Esophagus (tissue), 2 donors: ENCODE data around the gene ACTN1. TPM values are rescaled to one million over a fixed set of nuclear protein-coding genes. Genes with fewer than 3 reads are reported as not detected.
A peak's percentile ranks its signal among the peaks of the same experiment; 100 is the strongest.

Experiments used
- H3K27ac ChIP-seq, 2 donors: one replicate each; pipeline ENCODE4 v1.5.1; 2013; ENCODE audit warnings: low read depth in 2 of 2, mild to moderate bottlenecking in 2 of 2, inconsistent platforms in 1 of 2, low read length in 1 of 2, moderate library complexity in 1 of 2
- H3K27me3 ChIP-seq, 2 donors: one replicate each; pipeline ENCODE4 v1.6.1; 2013; ENCODE audit warnings: low read length in 2 of 2, control low read depth in 1 of 2, mild to moderate bottlenecking in 1 of 2; ENCODE audit not compliant: insufficient read depth in 2 of 2, control insufficient read depth in 1 of 2
- H3K36me3 ChIP-seq, 2 donors: one replicate each; pipeline ENCODE4 v1.6.1; 2013; ENCODE audit warnings: low read length in 1 of 2; ENCODE audit not compliant: control insufficient read depth in 2 of 2, insufficient read depth in 2 of 2
- H3K4me1 ChIP-seq, 2 donors: one replicate each; pipeline ENCODE4 v1.6.1; 2013; ENCODE audit warnings: low read length in 1 of 2; ENCODE audit not compliant: control insufficient read depth in 2 of 2, insufficient read depth in 2 of 2
- H3K4me3 ChIP-seq, 2 donors: one replicate each; pipeline ENCODE4 v1.5.1; 2013; ENCODE audit warnings: low read length in 2 of 2, mild to moderate bottlenecking in 2 of 2, low read depth in 1 of 2, moderate library complexity in 1 of 2
- H3K9me3 ChIP-seq, 2 donors: one replicate each; pipeline ENCODE4 v1.6.1; 2013; ENCODE audit warnings: mild to moderate bottlenecking in 2 of 2, low read depth in 1 of 2, low read length in 1 of 2, moderate library complexity in 1 of 2; ENCODE audit not compliant: control insufficient read depth in 2 of 2, insufficient read depth in 1 of 2
- WGBS, 2 donors: extraction: QIAGEN DNeasy Blood & Tissue Kit; methylation state at CpG; one replicate each; pipeline ENCODE4 v1.1.7; 2013; 5-methylcytosine and 5-hydroxymethylcytosine counted together
- polyA plus RNA-seq, 2 donors: library from polyadenylated mRNA; stranded (reverse); fragments of 200-250 nt; gene quantifications; one replicate each; pipeline ENCODE4 v1.2.3, GENCODE V29; 2013
- donor health status: healthy with polysubstance abuse.
- donor health status: Bipolar disorder and iron deficiency.

ACTN1 gene
- polyA plus RNA-seq, 2 donors, result 37.4 to 98.2 TPM

DNA sequence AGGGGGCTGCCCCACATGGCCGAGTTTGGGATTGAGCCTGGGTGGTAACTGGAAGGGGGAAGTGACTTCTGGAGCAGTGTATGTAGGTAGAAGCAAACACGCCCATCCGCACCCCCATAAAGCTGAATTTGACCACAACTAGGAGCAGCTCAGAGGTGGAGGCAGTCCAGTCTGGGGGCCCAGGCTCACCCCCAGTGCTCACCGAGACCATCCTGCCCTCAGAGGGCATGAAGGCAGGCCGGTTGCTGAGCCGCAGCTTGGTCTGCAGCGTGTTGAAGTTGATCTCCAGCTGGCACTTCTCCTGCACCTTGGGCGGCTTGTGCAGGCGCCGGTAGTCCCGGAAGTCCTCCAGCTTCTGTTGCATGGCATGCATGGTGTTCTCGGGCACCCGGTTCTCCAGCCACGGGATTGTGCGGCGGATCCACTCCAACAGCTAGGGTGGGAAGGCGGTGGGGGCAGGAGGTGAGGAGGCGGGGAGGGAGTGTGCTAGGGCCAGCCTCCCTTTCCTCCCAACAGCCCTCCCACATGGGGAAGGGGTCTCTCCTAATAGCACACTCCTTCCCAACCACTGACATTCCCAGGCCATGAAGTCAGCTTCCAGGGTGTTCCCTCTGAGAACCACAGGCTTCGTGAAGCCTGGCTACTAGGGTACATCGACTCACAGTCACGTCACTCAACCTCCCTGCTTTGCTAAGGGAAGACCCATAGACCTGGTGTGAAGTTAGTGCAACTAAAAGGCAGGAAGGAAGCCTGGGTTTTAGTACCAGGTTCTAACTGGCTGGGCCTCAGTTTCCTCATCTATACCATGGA, 87.0 kb downstream of the ACTN1 start:
- Histone ChIP-seq H3K4me1 (peaks cover 0 to 2% of the 10 kb centered on the region in 2 donors), H3K4me3 (no peak overlapping the region), H3K9me3 (no peaks in the 10 kb centered on the region), H3K36me3 (peaks cover 19 to 41% of the 10 kb centered on the region in 2 donors), H3K27ac (peak overlapping the region in 1 of 2 donors; percentile 43), H3K27me3 (no peaks in the 10 kb centered on the region)
- WGBS, 2 donors, result 89 to 91% methylated on average over 21 of the region's 21 CpGs

DNA sequence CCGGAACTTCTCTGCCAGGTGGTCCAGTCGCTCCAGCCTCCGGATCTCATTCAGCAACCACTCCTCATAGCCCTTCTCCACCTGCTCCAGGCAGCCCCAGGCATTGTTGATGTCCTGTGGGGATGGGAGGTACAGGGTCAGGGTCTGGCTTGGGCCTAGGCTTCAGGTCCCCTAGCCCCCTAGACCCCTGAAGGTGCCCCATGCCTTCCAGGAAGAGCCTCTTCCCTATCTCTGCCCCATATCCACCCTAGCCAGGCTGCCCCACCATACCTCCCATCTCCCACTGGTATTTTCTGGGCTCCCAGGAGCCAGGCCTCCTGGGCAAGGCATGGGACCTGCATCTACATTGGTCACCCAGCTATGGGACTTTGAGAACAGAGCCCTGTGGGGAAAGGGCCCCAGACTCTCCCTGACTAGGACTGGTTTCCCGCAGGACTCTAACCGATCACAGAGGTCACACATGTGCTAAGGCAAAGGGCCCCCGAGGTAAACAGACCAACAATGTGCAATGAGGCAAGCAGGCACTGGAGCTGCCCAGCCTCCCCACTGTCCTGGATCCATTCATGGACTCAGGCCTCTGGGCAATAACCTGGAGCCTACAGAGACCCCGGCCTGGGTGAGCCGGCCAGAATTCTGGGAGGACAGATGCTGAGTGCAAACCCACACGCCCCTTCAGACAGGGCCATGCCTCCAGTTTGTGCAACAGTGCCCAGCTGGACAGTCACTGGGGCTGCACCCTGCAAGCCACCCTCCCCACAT, 88.8 kb downstream of the ACTN1 start:
- H3K4me3 ChIP-seq, result no peak overlapping the region
- 86 to 89% methylated on average over 7 to 9 of the region's 9 CpGs for WGBS, 2 donors
- peaks cover 0 to 2% of the 10 kb centered on the region in 2 donors for H3K4me1 ChIP-seq
- peaks cover 19 to 42% of the 10 kb centered on the region in 2 donors for H3K36me3 ChIP-seq
- no peak overlapping the region for H3K27ac ChIP-seq
- no peaks in the 10 kb centered on the region for H3K9me3 ChIP-seq
- no peaks in the 10 kb centered on the region for H3K27me3 ChIP-seq

DNA sequence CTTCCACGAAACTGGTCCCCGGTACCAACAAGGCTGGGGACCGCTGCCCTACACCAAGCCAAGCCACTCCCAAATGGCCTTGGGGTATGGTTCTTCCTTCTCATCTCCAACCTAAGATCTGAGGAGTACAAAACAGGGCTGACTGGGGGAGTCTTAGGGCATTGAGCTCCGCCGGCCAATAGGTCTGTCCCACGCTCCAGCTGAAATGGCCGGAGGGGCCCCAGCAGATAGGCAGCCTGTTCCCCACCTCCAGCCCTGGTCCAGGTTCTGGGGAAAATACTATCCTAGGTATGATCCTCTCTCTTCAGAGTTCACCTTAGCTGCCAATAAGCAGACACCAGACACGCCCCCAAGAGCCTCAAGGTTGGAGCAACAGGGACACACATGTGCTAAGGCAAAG, 90.2 kb downstream of the ACTN1 start:
- WGBS, 2 donors, result 95 to 98% methylated on average over 8 of the region's 8 CpGs
- H3K9me3 ChIP-seq, result no peaks in the 10 kb centered on the region
- peaks cover 0 to 8% of the 10 kb centered on the region in 2 donors for H3K4me1 ChIP-seq
- H3K36me3 ChIP-seq, result peaks cover 24 to 47% of the 10 kb centered on the region in 2 donors
- H3K27ac ChIP-seq, result peak overlapping the region in 1 of 2 donors; percentile 53
- no peak overlapping the region for H3K4me3 ChIP-seq
- no peaks in the 10 kb centered on the region for H3K27me3 ChIP-seq

DNA sequence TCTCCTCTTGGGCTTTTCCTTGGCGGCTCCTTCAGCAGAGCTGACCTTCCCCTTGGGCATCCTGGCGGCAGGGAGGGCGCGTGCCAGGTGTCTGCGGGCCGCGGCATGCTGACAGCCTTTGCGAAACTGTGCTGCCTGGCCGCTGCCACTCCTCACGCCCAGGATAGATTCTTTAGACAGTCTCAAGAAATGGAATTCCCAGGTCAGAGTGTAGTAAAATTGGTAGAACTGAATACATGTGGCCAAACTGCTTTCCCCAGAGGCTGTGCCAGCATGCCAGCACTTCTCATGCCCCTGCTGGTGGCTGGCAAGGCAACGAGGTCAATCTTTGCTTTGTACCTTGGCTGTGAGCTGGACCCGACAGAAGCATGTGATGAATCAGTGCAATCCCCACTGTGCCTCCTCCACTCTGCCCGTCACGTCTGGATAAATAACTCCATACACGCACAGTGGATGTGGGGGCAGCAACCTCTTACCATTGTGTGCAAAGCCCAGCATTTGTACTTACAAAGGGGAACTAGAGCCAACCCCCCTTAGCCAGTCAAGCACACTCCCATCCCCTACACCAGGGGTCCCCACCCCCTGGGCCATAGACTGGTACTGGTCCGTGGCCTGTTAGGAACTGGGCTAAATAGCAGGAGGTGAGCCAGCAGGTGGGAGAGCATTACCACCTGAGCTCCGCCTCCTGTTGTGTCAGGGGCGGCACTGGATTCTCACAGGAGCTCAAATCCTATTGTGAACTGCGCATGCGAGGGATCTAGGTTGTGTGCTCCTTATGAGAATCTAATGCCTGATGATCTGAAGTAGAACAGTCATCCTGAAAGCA, 90.9 kb downstream of the ACTN1 start:
- WGBS, 2 donors, result 79 to 89% methylated on average over 20 of the region's 20 CpGs

DNA sequence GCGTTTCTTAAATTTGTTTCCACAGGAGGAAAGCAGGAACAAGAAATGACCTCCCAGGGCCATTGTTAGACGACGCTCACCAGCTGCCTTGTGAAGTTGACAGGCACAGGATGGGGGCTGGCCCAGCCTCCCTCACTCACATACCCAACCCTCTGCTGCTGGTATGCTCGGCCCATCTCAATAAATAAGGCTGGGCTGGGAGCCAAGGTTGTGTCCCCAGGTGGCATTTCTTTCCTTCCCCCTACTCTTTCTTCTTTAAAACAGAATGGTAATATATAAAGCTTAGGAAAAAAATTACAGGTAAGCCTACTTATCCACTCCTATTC, 93.0 kb downstream of the ACTN1 start:
- Histone ChIP-seq H3K27me3 (no peaks in the 10 kb centered on the region), H3K27ac (peak overlapping the region in 1 of 2 donors; percentile 5), H3K4me3 (no peak overlapping the region), H3K9me3 (no peaks in the 10 kb centered on the region), H3K36me3 (peaks cover 25 to 44% of the 10 kb centered on the region in 2 donors), H3K4me1 (peaks cover 0 to 8% of the 10 kb centered on the region in 2 donors)
- WGBS, 2 donors, result 67 to 72% methylated on average over 4 of the region's 4 CpGs

More for the DNA sequence above, 90.9 kb downstream of the ACTN1 start:
- no peaks in the 10 kb centered on the region for H3K27me3 ChIP-seq
- H3K4me1 ChIP-seq, result peaks cover 0 to 8% of the 10 kb centered on the region in 2 donors
- no peak overlapping the region for H3K4me3 ChIP-seq
- peak overlapping the region in 1 of 2 donors; percentile 65 for H3K27ac ChIP-seq
- H3K9me3 ChIP-seq, result no peaks in the 10 kb centered on the region
- H3K36me3 ChIP-seq, result peaks cover 25 to 42% of the 10 kb centered on the region in 2 donors

DNA sequence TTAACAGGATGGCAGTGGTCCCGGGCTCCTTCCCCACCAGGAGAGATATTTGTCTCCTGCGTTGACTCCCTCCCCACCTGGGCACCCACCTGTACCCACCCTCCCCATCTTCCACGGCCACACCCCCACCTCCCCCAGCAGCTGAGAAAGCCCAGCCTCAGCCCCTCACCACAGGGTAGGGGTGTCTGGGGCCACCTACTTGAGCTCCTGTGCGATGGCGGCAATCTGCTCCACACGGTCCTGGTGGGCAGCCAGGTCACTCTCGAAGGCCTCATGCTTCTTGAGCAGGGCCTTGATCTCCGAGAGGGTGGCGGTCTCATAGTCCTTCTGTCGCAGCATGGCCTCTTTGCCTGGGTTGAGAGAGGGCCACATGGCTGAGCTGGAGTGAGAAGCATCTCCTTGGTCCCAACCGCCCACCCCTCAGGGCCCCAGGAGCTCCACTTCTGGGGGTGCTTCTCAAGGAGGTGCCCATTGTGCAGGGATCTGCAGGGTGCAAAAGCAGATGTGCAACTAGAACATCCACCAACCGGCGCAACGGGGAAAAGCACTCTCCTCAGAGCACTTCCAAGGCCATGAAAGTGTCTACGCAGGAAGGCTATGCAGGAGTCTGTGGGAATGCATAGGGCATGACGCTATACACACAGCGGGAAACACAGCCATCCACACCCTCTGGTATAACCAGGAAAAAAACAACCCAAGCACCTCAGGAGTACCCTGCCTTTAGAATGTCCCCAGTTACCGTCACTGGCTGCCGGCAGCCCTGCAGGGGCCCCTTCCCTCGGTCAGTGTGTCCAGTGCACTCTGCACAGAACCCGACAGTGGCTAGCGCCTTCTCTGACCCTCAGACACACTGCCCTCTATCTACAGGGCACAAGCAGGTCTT, 93.6 kb downstream of the ACTN1 start:
- Histone ChIP-seq H3K4me3 (no peak overlapping the region), H3K27me3 (no peaks in the 10 kb centered on the region), H3K27ac (peak overlapping the region; percentile 81 to 82), H3K9me3 (no peaks in the 10 kb centered on the region), H3K4me1 (peaks cover 0 to 8% of the 10 kb centered on the region in 2 donors), H3K36me3 (peaks cover 24 to 40% of the 10 kb centered on the region in 2 donors)
- WGBS, 2 donors, result 96 to 97% methylated on average over 22 of the region's 22 CpGs

DNA sequence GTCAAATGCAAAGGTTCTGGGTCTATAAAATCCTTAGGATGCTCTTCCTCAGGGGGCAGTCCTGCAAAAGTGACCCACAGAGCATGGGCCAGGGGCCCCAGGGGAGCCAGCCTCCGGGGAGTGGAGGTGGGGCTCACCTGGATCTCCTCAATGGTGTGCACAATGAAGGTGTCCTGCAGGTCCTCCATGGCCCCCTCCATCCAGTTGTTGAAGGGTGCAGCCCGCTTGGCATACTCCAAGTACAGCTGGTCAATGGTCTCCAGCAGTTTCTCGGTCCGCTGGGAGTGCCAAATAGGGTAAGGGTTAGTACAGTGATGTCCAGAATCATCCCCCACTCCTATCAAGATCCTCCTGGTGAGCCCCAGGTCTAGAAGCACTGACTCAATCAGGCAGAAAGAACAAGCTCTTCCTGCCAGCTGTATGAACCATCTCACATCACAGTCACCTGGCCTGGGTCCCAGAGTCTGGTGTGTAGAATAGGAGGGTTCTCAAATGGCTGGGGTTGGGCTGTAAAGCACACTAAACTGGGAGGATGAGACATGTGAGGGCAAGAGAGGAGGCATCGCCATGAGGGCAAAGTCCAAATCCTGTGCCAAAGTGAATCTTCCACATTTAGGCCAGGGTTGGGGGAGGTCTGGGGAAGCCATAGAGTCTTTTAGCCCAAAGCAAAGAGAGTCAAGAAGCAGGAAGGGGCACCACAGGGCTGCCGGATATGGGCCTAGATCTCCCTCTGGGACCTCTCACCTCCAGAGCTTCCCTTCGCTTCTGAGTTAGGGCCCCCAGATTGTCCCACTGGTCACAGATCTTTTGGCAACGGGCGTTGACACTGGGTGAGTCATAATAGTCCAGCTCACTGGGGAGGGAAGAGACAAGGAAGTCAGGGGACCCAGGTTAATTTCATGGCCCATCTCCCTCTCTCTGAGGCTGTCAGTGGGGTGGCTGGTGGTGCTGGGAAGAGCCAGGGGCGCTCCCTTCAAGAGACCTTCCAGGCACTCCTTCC, 94.8 kb downstream of the ACTN1 start:
- 59 to 77% methylated on average over 10 of the region's 10 CpGs for WGBS, 2 donors
- H3K27ac ChIP-seq, result peak overlapping the region; percentile 81 to 82
- H3K4me3 ChIP-seq, result no peak overlapping the region

DNA sequence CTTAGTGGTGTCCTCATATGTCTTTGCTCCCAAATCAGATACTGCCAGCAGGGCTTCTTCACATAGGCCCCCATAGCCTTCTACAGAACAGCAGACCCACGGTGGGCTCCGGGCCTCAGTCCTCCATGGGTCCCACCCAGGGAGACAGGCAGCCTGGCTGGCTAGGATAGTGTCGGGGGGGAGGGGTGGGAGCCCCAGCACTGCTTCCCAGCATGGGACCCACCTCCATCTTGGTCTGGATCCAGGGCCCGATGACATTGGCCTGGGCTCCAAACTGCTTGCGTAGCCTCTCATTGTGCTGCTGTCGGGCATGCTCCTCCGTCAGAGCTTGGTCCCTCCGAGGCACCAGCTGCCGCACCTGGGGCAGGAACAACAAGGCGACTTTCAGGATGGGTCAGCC, 96.9 kb downstream of the ACTN1 start:
- H3K4me3 ChIP-seq, result no peak overlapping the region
- no peak overlapping the region for H3K27ac ChIP-seq
- no peaks in the 10 kb centered on the region for H3K27me3 ChIP-seq
- H3K36me3 ChIP-seq, result peaks cover 14 to 51% of the 10 kb centered on the region in 2 donors
- no peaks in the 10 kb centered on the region for H3K9me3 ChIP-seq
- H3K4me1 ChIP-seq, result peaks cover 0 to 8% of the 10 kb centered on the region in 2 donors
- WGBS, 2 donors, result 94 to 97% methylated on average over 10 of the region's 10 CpGs

More for the DNA sequence above, 94.8 kb downstream of the ACTN1 start:
- peaks cover 0 to 8% of the 10 kb centered on the region in 2 donors for H3K4me1 ChIP-seq
- H3K36me3 ChIP-seq, result peaks cover 22 to 44% of the 10 kb centered on the region in 2 donors
- H3K27me3 ChIP-seq, result no peaks in the 10 kb centered on the region
- no peaks in the 10 kb centered on the region for H3K9me3 ChIP-seq
